HCT116 (cell line): Measurements from ENCODE around the gene PRAMEF12.
A peak's percentile ranks its signal among the peaks of the same experiment; 100 is the strongest.
"Not testable (repeated sequence)": the region's sequence is repeated elsewhere in the genome, so short reads cannot be mapped to it uniquely, and the experiment has no call there.

Source experiments
- CBX3 ChIP-seq: IDR thresholded peaks from 2 replicates; pipeline ENCODE4 v1.6.1; 2012; ENCODE audit warnings: low read depth
- CTCF ChIP-seq, 3 experiments: fragments of 200-600 bp in 1 of 3; sonication (generic) in 1 of 3; IDR thresholded peaks in 2 of 3; conservative IDR thresholded peaks in 1 of 3; 2 replicates each; pipeline ENCODE4 v1.5.1; 2012 to 2017; ENCODE audit warnings: low read depth in 2 of 3, low read length in 2 of 3, antibody characterized with exemption in 1 of 3, borderline replicate concordance in 1 of 3, control low read depth in 1 of 3, mild to moderate bottlenecking in 1 of 3, mixed read lengths in 1 of 3, mixed run types in 1 of 3, moderate library complexity in 1 of 3; ENCODE audit not compliant: insufficient read depth in 1 of 3
- POLR2A ChIP-seq: IDR thresholded peaks from 2 replicates; pipeline ENCODE4 v1.7.0; 2011; ENCODE audit warnings: borderline replicate concordance; ENCODE audit not compliant: insufficient read depth, insufficient read length; ENCODE audit errors: extremely low read depth
- POLR2AphosphoS5 ChIP-seq: IDR thresholded peaks from 2 replicates; pipeline ENCODE4 v1.6.1; 2011; ENCODE audit warnings: mild to moderate bottlenecking, low read depth, low read length, moderate library complexity
- SIN3A ChIP-seq: IDR thresholded peaks from 2 replicates; pipeline ENCODE4 v1.6.1; 2012; ENCODE audit warnings: low read depth
- TCF7L2 ChIP-seq: IDR thresholded peaks from 2 replicates; pipeline ENCODE4 v1.7.0; 2011; ENCODE audit warnings: borderline replicate concordance, inconsistent platforms; ENCODE audit not compliant: insufficient read depth, insufficient read length; ENCODE audit errors: extremely low read depth
- ZFX ChIP-seq: fragments of 450-650 bp; IDR thresholded peaks from 2 replicates; pipeline ENCODE4 v1.6.1; 2017

- TF ChIP-seq POLR2A, TCF7L2, SIN3A, POLR2AphosphoS5, ZFX, CBX3: not testable (repeated sequence)
- TF ChIP-seq CTCF (IDR thresholded peaks at IDR 0.05 in 2 of 3, conservative IDR thresholded peaks at IDR 0.05 in 1 of 3; ENCODE audit: borderline replicate concordance in 1 of 3, insufficient read depth in 1 of 3, low read depth in 2 of 3, low read length in 2 of 3) = peak in 2 of 3 experiments; percentile 19 to 34; a peak in 2 of 6 replicates
Measured at GRCh38 chr1:12783783-12784182, 10.2 kb downstream of the PRAMEF12 start.
